GM18907 (cell line): ENCODE data around the gene DAZAP1.
"Not testable (repeated sequence)": the region's sequence is repeated elsewhere in the genome, so short reads cannot be mapped to it uniquely, and the experiment has no call there.

Experiments used
- ATAC-seq: cut with Tn5 transposase; IDR thresholded peaks from one replicate; pipeline ENCODE4 v1.9.1; 2021; ENCODE audit warnings: mild to moderate bottlenecking, moderate library complexity; ENCODE audit not compliant: unreplicated experiment

DAZAP1 gene

DNA sequence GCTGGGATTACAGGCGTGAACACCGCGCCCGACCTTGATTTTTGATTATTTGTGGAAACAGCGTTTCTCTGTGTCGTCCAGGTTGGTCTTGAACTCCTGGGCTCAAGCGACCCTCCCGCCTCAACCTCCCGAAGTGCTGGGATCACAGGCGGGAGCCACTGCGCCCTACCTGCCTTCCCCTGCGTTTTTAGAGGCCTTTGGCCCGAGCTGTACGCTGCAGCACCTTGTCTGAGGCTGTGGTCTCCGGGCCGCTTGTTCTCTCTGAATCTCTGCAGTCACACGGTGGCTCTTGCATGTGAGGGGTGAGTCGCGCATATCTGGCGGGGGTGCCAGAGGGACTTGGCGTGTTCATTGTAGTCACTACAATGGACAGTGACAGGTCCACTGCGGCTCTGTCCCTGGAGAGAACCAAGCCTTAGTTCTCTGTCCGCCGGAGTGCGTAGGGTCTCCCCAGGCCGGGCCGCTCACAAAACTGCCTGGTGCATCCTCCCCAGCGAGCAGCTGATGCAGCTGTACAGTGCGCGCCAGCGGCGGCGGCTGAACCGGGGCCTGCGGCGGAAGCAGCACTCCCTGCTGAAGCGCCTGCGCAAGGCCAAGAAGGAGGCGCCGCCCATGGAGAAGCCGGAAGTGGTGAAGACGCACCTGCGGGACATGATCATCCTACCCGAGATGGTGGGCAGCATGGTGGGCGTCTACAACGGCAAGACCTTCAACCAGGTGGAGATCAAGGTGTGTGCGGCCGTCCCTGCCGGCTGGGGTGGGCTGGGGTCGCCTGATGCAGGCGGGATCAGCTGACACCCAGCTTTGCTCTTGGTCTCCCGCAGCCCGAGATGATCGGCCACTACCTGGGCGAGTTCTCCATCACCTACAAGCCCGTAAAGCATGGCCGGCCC lies 32.4 kb downstream of the DAZAP1 start:
- not testable (repeated sequence) for ATAC-seq

- ATAC-seq, result no peak
These were observed 33.0 kb downstream of the DAZAP1 start for GRCh38 chr19:1440418-1440801.

DNA sequence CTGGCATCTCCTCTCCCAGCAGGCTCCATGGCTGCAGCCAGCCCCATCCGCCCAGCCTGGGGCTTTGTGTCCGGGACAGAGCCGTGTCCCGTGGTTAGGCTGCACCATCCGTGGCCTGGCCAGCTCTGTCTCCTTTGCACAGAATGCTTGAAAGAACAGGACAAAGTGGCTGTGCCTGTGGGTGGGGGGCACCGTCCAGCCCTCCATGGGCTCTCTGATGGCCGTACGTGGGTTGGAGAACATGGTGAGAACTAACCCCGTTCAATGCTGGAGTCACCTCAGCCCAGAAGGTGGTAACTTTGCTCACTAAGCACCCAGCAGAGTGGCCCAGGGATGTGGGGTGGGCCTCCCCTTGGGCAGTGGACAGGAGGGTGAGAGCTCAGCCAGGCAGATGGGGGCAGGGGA lies 33.6 kb downstream of the DAZAP1 start:
- ATAC-seq, result no peak

DNA sequence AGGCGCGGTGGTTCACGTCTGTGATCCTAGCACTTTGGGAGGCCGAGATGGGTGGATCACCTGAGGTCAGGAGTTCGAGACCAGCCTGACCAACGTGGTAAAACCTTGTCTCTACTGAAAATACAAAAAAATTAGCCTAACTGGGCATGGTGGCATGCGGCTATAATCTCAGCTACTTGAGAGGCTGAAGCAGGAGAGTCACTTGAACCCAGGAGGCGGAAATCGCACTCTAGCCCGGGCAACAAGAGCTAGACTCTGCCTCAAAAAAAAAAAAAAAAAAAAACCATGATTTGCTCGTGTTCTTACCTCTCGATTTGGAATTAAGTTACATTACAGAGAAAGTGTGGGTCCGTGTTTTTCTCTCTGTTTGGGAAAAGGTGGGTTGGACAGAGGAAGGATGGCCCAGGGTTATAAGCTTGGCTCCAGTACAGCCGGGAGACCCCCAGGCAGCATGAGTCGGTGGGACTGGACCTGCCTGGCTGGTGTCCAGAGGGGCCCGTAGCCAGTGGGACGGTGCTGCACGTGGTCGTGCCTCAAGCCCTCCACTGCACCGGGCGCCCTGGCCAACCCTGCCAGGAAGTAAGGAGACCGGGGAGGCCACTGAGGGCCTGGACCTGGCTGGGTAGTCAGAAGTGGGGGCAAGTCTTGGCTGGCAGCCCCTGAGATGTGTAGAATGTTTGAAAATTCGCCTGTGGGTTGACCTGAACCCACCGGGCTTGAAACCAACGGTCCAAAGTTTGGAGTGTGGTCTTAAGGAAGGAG lies 34.5 kb downstream of the DAZAP1 start:
- no peak for ATAC-seq

DNA sequence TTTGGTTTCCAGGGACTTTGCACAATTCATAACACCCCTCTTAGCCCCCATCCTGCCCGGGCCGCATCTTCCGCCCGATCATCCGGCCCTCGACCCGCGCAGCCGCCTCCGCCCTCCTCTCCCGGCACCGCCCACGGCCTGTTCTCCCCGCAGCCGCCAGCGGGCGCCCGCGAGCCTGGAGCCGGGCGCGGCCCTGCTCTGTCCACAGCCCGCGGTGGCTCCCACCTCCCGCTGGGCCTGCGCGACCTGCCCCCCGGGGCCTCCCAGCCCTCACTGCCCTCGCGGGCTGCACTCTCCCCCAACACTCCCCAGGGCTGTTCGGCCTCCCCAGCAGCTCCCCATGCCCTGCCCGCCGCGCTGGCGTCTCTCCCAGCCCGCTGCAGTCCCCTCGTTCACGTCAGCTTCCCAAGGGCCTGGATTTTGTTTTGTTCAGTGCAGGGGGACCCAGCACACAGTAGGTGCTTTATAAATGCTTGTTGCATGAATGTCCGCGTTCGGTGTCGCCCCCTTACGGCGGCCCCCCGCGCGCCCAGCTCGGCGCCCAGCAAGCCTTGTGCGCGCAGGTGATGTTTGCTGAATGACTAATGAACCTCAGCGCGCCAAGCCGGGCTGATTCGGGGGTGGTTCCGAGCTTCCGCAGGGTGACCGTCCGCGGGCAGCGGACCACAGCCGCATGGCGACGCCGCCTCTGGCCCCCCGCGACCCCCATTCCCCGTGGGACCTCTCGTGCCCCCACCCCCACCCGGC lies 38.0 kb downstream of the DAZAP1 start:
- peak; percentile 73 for ATAC-seq

- no peak for ATAC-seq
These were observed 38.7 kb downstream of the DAZAP1 start for GRCh38 chr19:1445932-1446712.

DNA sequence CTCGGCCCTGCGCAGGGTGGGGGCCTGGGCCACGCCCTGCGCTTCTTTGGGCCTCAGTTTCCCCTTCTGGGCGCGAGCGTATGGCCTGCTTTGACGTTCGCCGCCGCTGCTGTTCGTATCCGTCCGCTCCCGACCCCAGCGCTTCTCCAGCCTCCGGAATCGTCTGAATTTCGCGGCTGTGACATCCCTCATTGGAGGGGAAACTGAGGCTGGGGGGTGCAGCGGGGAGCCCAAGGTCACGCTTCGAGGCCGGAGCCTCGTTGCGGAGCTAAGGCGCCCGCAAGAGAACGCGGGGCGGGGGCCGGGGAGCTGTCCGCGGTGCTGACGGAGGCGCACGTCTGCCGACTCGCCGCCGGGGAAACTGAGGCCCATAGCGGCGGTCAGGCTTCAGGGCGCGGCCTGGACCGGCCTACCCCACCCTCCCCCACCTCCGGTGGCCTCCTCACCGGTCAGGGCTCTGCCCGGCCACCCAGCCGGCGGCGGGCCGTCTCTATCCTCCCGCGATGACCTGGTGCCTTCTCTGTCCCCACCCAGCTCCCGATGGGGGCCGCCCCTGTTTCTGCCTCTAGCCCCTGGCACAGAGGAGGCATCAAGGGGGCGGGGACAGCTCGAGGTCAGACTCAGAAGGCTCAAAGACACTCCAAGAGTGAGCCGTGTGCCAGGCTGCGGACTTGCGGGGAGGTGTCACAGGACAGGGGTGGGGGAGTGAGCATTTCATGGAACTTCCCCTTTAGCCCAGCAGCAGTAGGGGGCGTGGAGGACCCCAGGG lies 39.5 kb downstream of the DAZAP1 start:
- no peak for ATAC-seq

DNA sequence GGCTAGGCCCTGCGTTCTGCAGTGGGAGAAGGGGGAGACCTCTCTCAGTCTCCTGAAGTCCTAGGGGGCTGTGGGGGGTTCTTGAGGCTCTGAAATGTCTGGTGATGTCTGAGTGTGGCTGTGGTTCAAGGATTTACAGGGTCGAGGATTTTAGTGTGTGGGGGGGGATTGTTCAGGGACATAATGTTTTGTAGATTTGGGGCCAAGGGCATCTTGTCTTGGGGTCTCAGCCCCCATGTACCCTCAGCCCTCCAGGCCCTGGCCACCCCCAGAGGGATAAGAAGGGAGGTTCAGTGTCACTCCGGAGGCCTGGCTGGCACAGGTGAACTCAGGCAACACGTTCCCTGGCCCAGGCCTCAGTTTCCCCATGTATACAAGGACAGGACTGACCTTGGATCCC lies 40.1 kb downstream of the DAZAP1 start:
- no peak for ATAC-seq

DNA sequence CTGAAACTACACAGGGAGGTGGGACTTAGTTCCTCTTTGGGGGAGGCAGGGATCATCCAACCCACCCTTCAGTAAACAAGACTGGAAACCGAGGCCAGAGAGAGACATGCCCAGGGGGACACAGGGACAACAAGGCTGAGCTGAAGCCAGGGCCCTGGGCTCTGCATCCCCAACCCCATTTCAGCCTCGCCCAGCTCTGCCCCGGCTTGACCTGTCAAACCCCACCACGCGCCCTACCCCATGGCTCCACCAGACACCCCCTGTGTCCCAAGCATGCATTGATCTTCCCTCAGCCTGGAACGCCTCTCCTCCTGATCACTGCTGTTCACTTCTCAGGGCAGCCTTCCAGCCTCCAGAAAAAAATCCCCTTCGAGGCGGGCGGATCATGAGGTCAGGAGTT lies 40.6 kb downstream of the DAZAP1 start:
- ATAC-seq, result no peak

- no peak for ATAC-seq
These were observed 42.4 kb downstream of the DAZAP1 start, which contains the start of gene APC2 for GRCh38 chr19:1449467-1450442. TSS of gene APC2 (plus strand) at chr19:1450121. CDS start at chr19:1453002, 2,881 bp downstream.

DNA sequence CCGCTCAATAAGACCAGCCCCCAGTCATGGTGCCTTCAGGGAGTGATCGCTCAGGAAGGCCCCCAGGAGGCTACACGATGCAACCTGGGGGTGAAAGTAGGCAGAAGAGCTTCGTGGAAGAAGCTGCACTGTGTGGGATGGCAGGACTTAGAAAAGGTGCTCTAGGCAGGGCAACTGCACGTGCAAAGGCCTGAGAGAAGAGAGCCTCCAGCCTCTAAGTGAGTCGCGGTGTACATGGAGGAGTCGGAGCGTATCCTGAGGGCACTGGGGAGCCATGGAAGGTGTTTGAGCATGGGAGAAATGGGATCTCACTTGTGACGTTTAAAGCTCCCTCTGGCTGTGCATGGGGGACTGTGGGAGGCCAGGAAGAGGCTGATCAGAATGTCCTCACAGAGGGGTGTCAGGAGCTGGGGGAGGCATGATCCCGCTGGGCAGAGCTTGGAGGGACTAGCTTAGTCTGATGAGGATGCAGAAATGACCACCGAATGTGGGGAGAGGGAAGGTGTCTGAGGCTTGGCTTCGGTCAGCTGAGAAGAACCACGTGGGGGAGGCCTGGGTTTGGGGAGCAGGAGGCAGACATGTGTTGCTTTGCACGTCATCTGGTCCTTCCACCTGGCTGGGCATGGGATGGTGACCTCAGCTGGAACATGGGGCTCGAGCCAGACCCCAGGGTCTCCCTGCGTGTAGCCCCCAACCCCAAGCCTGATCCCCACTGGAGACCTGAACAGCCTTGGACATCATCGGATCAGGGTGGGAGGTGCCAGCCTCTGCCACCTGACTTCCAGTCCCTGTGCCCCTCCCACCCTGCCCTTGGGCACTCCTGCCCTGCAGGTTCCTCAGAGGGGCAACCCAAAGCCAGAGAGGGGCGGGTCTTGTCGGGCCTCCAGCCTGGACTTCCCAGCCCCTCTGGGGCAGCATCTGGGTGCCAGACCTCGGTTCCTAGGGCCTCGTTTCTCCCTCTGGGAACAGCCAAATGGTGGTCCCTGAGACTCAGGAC lies 43.6 kb downstream of the DAZAP1 start:
- no peak for ATAC-seq

DNA sequence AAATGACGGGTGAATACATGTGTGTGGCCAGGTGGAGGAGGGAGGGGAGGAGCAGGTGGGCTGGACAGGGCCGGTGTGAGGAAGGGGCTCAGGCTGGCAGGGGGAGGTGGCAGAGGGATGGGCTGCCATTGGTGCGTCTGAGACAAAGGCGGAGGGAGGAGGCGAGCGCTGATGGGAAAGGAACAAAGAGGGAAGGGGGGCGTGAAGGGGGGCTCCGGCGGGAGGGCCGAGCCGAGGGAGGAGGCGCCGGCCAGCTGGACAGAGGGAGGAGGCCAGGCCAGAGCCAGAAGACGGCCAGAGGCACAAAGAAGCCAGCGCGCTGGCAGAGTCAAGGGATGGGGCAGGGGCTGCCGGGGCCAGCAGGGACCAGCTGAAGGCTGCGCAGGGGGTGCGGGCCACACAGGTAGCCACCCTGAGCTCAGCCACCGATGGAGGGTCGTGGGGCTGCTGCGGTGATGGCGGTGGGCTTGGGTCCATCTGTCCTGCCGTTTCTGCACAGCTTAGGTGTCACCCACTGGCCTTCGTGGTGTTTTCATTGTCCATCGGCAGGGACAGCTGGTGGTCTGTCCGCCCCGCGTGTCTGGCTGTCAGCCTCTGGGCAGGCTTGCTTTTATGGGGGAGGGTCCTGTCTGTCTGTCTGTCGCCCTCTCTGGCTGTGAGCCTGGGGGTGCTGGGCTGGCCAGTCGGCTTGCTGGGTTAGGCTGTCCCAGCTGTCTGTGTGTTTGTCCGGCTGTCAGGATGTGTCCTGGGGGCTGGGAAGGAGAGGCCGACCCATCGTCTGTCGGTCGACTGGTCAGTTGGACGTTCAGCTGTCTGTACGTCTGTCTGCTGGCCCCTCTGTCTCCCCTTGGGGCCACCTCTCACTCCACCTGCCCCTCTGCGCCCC lies 44.8 kb downstream of the DAZAP1 start:
- no peak for ATAC-seq

DNA sequence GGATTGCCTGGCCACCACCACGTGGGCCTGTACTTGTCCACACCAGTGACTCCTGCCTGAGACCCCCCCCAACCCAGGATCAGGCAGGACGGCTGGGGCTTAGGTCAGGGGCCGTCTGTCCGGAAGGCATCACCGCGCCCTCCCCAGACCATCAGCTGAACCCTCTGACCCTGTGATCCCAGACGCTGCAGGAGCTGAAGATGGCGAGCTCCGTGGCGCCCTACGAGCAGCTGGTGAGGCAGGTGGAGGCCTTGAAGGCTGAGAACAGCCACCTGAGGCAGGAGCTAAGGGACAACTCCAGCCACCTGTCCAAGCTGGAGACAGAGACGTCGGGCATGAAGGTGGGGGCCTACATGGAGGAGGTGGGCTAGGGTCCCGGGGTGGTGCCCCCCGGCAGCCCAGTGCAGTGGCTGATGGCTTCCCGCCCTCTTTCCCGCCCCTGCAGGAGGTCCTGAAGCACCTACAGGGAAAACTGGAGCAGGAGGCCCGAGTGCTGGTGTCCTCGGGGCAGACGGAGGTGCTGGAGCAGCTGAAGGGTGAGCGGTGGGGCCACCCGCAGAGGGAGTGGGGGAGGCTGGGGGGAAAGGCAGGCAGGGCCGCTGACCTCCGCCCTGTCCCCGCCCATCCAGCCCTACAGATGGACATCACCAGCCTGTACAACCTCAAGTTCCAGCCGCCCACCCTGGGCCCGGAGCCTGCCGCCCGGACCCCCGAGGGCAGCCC lies 45.6 kb downstream of the DAZAP1 start:
- ATAC-seq, result no peak

DNA sequence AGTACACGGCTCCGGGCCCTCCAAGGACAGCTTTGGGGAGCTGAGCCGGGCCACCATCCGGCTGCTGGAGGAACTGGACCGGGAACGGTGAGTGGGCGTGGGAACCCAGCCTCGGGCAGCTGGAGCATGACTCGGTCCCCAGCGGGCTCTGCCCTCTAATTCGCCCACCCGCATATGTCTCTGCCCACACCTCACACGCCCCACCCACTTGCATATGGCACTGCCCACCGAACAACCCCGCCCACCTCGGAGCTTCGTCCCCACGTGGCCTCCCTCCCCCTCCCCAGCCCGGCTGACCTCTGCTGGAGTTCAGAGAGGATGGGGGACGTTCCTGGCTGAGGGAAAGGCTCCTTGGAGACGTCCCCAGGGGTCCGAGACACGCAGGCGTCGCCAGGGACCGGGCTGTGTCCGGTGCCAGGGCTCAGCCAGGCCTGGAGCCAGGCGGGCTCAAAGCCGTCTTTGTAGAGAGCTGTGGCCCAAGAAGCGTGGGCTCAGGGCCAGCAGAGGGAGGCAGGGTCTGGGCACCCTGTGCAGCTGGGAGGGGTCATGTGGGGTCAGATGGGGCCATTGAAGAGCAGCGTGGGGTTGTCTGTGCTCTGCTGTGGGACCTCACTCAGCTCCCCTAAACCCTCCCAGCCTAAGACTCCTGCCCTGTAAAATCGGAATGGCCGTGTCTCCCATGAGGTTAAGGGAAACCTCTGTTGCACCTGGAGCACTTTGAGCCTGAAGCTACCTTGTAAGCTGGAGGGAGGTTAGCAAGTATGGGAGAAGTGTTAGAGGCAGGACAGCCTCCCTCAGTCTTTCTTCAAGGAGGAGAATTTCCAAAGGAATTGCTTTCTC lies 46.4 kb downstream of the DAZAP1 start:
- ATAC-seq, result no peak

GRCh38 chr19:1455002-1455335 lies 47.6 kb downstream of the DAZAP1 start:
- ATAC-seq, result no peak
